Measurements from ENCODE around the gene RBM15B.

RBM15B gene, protein sequence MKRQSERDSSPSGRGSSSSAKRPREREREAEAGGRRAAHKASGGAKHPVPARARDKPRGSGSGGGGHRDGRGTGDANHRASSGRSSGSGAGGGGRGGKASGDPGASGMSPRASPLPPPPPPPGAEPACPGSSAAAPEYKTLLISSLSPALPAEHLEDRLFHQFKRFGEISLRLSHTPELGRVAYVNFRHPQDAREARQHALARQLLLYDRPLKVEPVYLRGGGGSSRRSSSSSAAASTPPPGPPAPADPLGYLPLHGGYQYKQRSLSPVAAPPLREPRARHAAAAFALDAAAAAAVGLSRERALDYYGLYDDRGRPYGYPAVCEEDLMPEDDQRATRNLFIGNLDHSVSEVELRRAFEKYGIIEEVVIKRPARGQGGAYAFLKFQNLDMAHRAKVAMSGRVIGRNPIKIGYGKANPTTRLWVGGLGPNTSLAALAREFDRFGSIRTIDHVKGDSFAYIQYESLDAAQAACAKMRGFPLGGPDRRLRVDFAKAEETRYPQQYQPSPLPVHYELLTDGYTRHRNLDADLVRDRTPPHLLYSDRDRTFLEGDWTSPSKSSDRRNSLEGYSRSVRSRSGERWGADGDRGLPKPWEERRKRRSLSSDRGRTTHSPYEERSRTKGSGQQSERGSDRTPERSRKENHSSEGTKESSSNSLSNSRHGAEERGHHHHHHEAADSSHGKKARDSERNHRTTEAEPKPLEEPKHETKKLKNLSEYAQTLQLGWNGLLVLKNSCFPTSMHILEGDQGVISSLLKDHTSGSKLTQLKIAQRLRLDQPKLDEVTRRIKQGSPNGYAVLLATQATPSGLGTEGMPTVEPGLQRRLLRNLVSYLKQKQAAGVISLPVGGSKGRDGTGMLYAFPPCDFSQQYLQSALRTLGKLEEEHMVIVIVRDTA

GRCh38 chr3:51391075-51391565 is at the start of gene RBM15B:
TSS of gene RBM15B (plus strand) at chr3:51391285. CDS start at chr3:51391400, 115 bp downstream.
- Histone ChIP-seq H3K4me3 (ENCODE audit: low read depth in 1 of 5, low read length in 5 of 5) (peak within 1 kb of the TSS; percentile 67 to 80 (median 74)), H3K4me1 (ENCODE audit: control insufficient read depth in 5 of 5, insufficient read depth in 5 of 5, low read length in 5 of 5) (peaks cover 15 to 72% (median 67%) of the 10 kb centered on the region in 5 donors), H3K27me3 (ENCODE audit: control insufficient read depth in 5 of 5, insufficient read depth in 4 of 5, low read length in 5 of 5) (no peaks in the 10 kb centered on the region), H3K36me3 (ENCODE audit: control insufficient read depth in 5 of 5, insufficient read depth in 5 of 5, low read length in 5 of 5) (peaks cover 0 to 69% (median 55%) of the 10 kb centered on the region in 5 donors), H3K27ac (ENCODE audit: low read depth, low read length) (peak within 1 kb of the TSS; percentile 67), H3K9ac (ENCODE audit: low read length in 5 of 5) (peak within 1 kb of the TSS in 4 of 5 donors; percentile 68 to 86 (median 80)), H3K9me3 (ENCODE audit: control insufficient read depth in 5 of 5, low read length in 5 of 5) (no peaks in the 10 kb centered on the region)

- H3K36me3 ChIP-seq (ENCODE audit: control insufficient read depth in 5 of 5, insufficient read depth in 5 of 5, low read length in 5 of 5), result no peaks in the 10 kb centered on the region
- no peaks in the 10 kb centered on the region for H3K9me3 ChIP-seq (ENCODE audit: control insufficient read depth in 5 of 5, low read length in 5 of 5)
- H3K9ac ChIP-seq (ENCODE audit: low read length in 5 of 5), result no peak overlapping the region
- H3K27me3 ChIP-seq (ENCODE audit: control insufficient read depth in 5 of 5, insufficient read depth in 4 of 5, low read length in 5 of 5), result no peaks in the 10 kb centered on the region
- no peak overlapping the region for H3K4me3 ChIP-seq (ENCODE audit: low read depth in 1 of 5, low read length in 5 of 5)
- H3K4me1 ChIP-seq (ENCODE audit: control insufficient read depth in 5 of 5, insufficient read depth in 5 of 5, low read length in 5 of 5), result peaks cover 0 to 16% (median 14%) of the 10 kb centered on the region in 5 donors
- H3K27ac ChIP-seq (ENCODE audit: low read depth, low read length), result no peak overlapping the region
These were observed 47.0 kb upstream of the RBM15B start for GRCh38 chr3:51343918-51344687.

GRCh38 chr3:51350751-51351150 is 40.3 kb upstream of the RBM15B start:
- no peaks in the 10 kb centered on the region for H3K27me3 ChIP-seq (ENCODE audit: control insufficient read depth in 5 of 5, insufficient read depth in 4 of 5, low read length in 5 of 5)

GRCh38 chr3:51353131-51353530 is 38.0 kb upstream of the RBM15B start:
- no peak overlapping the region for H3K27ac ChIP-seq (ENCODE audit: low read depth, low read length)
- no peaks in the 10 kb centered on the region for H3K36me3 ChIP-seq (ENCODE audit: control insufficient read depth in 5 of 5, insufficient read depth in 5 of 5, low read length in 5 of 5)
- no peaks in the 10 kb centered on the region for H3K9me3 ChIP-seq (ENCODE audit: control insufficient read depth in 5 of 5, low read length in 5 of 5)
- no peak overlapping the region for H3K9ac ChIP-seq (ENCODE audit: low read length in 5 of 5)
- no peaks in the 10 kb centered on the region for H3K27me3 ChIP-seq (ENCODE audit: control insufficient read depth in 5 of 5, insufficient read depth in 4 of 5, low read length in 5 of 5)
- H3K4me3 ChIP-seq (ENCODE audit: low read depth in 1 of 5, low read length in 5 of 5), result no peak overlapping the region
- no peaks in the 10 kb centered on the region for H3K4me1 ChIP-seq (ENCODE audit: control insufficient read depth in 5 of 5, insufficient read depth in 5 of 5, low read length in 5 of 5)

More at GRCh38 chr3:51350751-51351150, 40.3 kb upstream of the RBM15B start:
- Histone ChIP-seq H3K9ac (ENCODE audit: low read length in 5 of 5) (no peak overlapping the region), H3K27ac (ENCODE audit: low read depth, low read length) (no peak overlapping the region), H3K4me1 (ENCODE audit: control insufficient read depth in 5 of 5, insufficient read depth in 5 of 5, low read length in 5 of 5) (no peaks in the 10 kb centered on the region), H3K36me3 (ENCODE audit: control insufficient read depth in 5 of 5, insufficient read depth in 5 of 5, low read length in 5 of 5) (no peaks in the 10 kb centered on the region), H3K4me3 (ENCODE audit: low read depth in 1 of 5, low read length in 5 of 5) (no peak overlapping the region), H3K9me3 (ENCODE audit: control insufficient read depth in 5 of 5, low read length in 5 of 5) (no peaks in the 10 kb centered on the region)

- Histone ChIP-seq H3K9me3 (ENCODE audit: control insufficient read depth in 5 of 5, low read length in 5 of 5) (no peaks in the 10 kb centered on the region), H3K4me3 (ENCODE audit: low read depth in 1 of 5, low read length in 5 of 5) (no peak overlapping the region), H3K27me3 (ENCODE audit: control insufficient read depth in 5 of 5, insufficient read depth in 4 of 5, low read length in 5 of 5) (no peaks in the 10 kb centered on the region), H3K27ac (ENCODE audit: low read depth, low read length) (no peak overlapping the region), H3K9ac (ENCODE audit: low read length in 5 of 5) (no peak overlapping the region), H3K36me3 (ENCODE audit: control insufficient read depth in 5 of 5, insufficient read depth in 5 of 5, low read length in 5 of 5) (no peaks in the 10 kb centered on the region), H3K4me1 (ENCODE audit: control insufficient read depth in 5 of 5, insufficient read depth in 5 of 5, low read length in 5 of 5) (no peaks in the 10 kb centered on the region)
These were observed 37.4 kb upstream of the RBM15B start for GRCh38 chr3:51353691-51354090.

DNA sequence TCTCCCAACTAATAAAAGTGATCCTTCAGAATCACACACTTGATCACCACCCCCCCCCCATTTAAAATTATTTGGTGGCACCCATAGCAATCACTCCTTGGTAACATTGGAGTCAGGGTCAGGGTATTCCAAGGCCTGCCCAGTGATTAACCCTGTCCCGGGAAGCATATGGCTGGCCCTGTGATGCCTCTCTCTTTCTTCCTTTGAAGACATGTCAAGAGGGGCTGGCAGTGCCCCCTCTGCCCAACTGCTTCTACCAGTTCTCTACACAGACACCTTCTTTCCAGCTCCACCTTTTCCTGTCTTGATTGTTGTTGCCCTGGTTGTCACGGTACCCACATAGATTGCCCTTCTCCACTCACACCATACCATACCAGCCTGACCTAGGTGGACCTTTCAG is 36.9 kb upstream of the RBM15B start:
- H3K4me1 ChIP-seq (ENCODE audit: control insufficient read depth in 5 of 5, insufficient read depth in 5 of 5, low read length in 5 of 5), result no peaks in the 10 kb centered on the region
- H3K27me3 ChIP-seq (ENCODE audit: control insufficient read depth in 5 of 5, insufficient read depth in 4 of 5, low read length in 5 of 5), result no peaks in the 10 kb centered on the region
- H3K9ac ChIP-seq (ENCODE audit: low read length in 5 of 5), result no peak overlapping the region
- H3K36me3 ChIP-seq (ENCODE audit: control insufficient read depth in 5 of 5, insufficient read depth in 5 of 5, low read length in 5 of 5), result no peaks in the 10 kb centered on the region
- no peaks in the 10 kb centered on the region for H3K9me3 ChIP-seq (ENCODE audit: control insufficient read depth in 5 of 5, low read length in 5 of 5)
- no peak overlapping the region for H3K4me3 ChIP-seq (ENCODE audit: low read depth in 1 of 5, low read length in 5 of 5)
- H3K27ac ChIP-seq (ENCODE audit: low read depth, low read length), result no peak overlapping the region

- Histone ChIP-seq H3K36me3 (ENCODE audit: control insufficient read depth in 5 of 5, insufficient read depth in 5 of 5, low read length in 5 of 5) (no peaks in the 10 kb centered on the region), H3K27ac (ENCODE audit: low read depth, low read length) (no peak overlapping the region), H3K4me3 (ENCODE audit: low read depth in 1 of 5, low read length in 5 of 5) (no peak overlapping the region), H3K9ac (ENCODE audit: low read length in 5 of 5) (no peak overlapping the region), H3K27me3 (ENCODE audit: control insufficient read depth in 5 of 5, insufficient read depth in 4 of 5, low read length in 5 of 5) (no peaks in the 10 kb centered on the region), H3K9me3 (ENCODE audit: control insufficient read depth in 5 of 5, low read length in 5 of 5) (no peaks in the 10 kb centered on the region), H3K4me1 (ENCODE audit: control insufficient read depth in 5 of 5, insufficient read depth in 5 of 5, low read length in 5 of 5) (no peaks in the 10 kb centered on the region)
These were observed 36.1 kb upstream of the RBM15B start for GRCh38 chr3:51354731-51355615.

DNA sequence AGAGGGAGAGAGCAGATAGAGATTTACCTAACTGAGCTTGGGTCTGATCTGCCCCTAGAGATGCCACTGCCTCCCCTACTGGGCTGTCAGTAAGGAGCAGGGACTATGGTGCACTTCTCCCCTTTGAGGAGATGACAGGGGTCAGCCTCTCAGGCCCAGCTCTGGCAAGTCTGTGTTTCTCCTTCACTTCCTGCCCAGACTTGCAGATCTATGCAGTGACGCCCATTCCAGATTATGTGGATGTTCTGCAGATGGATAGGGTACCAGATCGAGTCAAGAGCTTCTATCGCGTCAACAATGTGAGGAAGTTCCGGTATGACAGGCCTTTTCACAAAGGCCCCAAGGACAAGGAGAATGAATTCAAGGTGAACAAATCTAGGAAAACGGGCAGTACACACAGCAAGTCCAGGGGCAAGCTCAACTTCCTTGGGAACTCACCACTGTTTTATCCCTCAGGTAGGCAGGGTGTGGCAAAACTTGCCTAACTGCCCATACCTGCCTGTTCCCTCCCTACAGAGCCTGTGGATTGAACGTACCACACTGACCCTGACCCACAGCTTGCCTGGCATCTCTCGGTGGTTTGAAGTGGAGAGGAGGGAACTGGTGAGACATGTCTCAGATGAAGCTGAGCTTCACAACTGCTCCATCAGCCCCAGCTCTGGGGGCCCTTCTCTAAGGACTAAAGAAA is 35.0 kb upstream of the RBM15B start:
- Histone ChIP-seq H3K4me3 (ENCODE audit: low read depth in 1 of 5, low read length in 5 of 5) (no peak overlapping the region), H3K9ac (ENCODE audit: low read length in 5 of 5) (no peak overlapping the region), H3K27ac (ENCODE audit: low read depth, low read length) (no peak overlapping the region), H3K4me1 (ENCODE audit: control insufficient read depth in 5 of 5, insufficient read depth in 5 of 5, low read length in 5 of 5) (no peaks in the 10 kb centered on the region), H3K9me3 (ENCODE audit: control insufficient read depth in 5 of 5, low read length in 5 of 5) (no peaks in the 10 kb centered on the region), H3K27me3 (ENCODE audit: control insufficient read depth in 5 of 5, insufficient read depth in 4 of 5, low read length in 5 of 5) (no peaks in the 10 kb centered on the region), H3K36me3 (ENCODE audit: control insufficient read depth in 5 of 5, insufficient read depth in 5 of 5, low read length in 5 of 5) (no peaks in the 10 kb centered on the region)
